Smooth muscle cell (in vitro differentiated cells): ENCODE results near the gene STAP2. TPM values are rescaled to one million over a fixed set of nuclear protein-coding genes. Genes with fewer than 3 reads are reported as not detected.

Source experiments
- DNase-seq: peaks from one replicate; lab custom pipeline; 2025; ENCODE audit not compliant: unreplicated experiment; lab: John Stamatoyannopoulos, UW
- H2AFZ ChIP-seq: fragments of 200-600 bp; sonication (generic); 2 replicates; pipeline ENCODE4 v1.6.0; 2016; ENCODE audit warnings: antibody characterized with exemption, low read depth, mild to moderate bottlenecking
- H3F3A ChIP-seq: fragments of 200-600 bp; sonication (generic); 2 replicates; pipeline ENCODE4 v1.6.0; 2017; ENCODE audit warnings: antibody characterized with exemption, low read depth
- H3K27ac ChIP-seq: fragments of 200-600 bp; sonication (generic); 2 replicates; pipeline ENCODE4 v1.5.1; 2016; ENCODE audit warnings: low read depth, mild to moderate bottlenecking
- H3K27me3 ChIP-seq: fragments of 200-600 bp; sonication (generic); 2 replicates; pipeline ENCODE4 v1.6.1; 2016; ENCODE audit warnings: low read depth, mild to moderate bottlenecking
- H3K36me3 ChIP-seq: fragments of 200-600 bp; sonication (generic); 2 replicates; pipeline ENCODE4 v1.5.1; 2016; ENCODE audit warnings: low read depth
- H3K4me1 ChIP-seq: fragments of 200-600 bp; sonication (generic); 2 replicates; pipeline ENCODE4 v1.5.1; 2016; ENCODE audit warnings: low read depth
- H3K4me2 ChIP-seq: fragments of 200-600 bp; sonication (generic); 2 replicates; pipeline ENCODE4 v1.6.0; 2016; ENCODE audit warnings: mild to moderate bottlenecking
- H3K4me3 ChIP-seq: fragments of 200-600 bp; sonication (generic); 2 replicates; pipeline ENCODE4 v1.5.1; 2016; ENCODE audit warnings: mild to moderate bottlenecking
- H3K79me2 ChIP-seq: fragments of 200-600 bp; sonication (generic); 2 replicates; pipeline ENCODE4 v1.6.0; 2016; ENCODE audit warnings: low read depth, mild to moderate bottlenecking
- H3K9ac ChIP-seq: fragments of 200-600 bp; sonication (generic); 2 replicates; pipeline ENCODE4 v1.6.0; 2016; ENCODE audit warnings: low read depth
- H3K9me3 ChIP-seq: fragments of 200-600 bp; sonication (generic); replicated peaks from 2 replicates; pipeline ENCODE4 v1.5.1; 2016; ENCODE audit warnings: low read depth
- H4K20me1 ChIP-seq: fragments of 200-600 bp; sonication (generic); 2 replicates; pipeline ENCODE4 v1.6.0; 2016; ENCODE audit warnings: low read depth
- whole genome bisulfite sequencing: methylation state at CpG from one replicate; pipeline ENCODE4 v1.1.7; 2016; ENCODE audit warnings: low lambda C conversion rate; 5-methylcytosine and 5-hydroxymethylcytosine counted together
- polyA plus RNA-seq: library from polyadenylated mRNA; unstranded; fragments of >200 nt; fragmentation: Nextera tagmentation; extraction: Ambion mirVana; gene quantifications from 2 replicates; pipeline ENCODE4 v1.2.1, GENCODE V29; 2016
- total RNA-seq: library from RNA; depleted of rRNA; stranded (reverse); fragments of >200 nt; gene quantifications from 2 replicates; pipeline ENCODE4 v1.2.3, GENCODE V29; 2014
- TF ChIP-seq, protein P1 (sequence below): fragments of 200-600 bp; sonication (generic); IDR thresholded peaks from 2 replicates; pipeline ENCODE4 v1.5.1; 2017; ENCODE audit warnings: borderline replicate concordance, mild to moderate bottlenecking, antibody characterized with exemption; ENCODE audit not compliant: insufficient read depth, poor library complexity, severe bottlenecking

The STAP2 gene
- total and polyA plus RNA-seq, 2 experiments from 2014 or later, result 8.3 to 10.7 TPM

DNA sequence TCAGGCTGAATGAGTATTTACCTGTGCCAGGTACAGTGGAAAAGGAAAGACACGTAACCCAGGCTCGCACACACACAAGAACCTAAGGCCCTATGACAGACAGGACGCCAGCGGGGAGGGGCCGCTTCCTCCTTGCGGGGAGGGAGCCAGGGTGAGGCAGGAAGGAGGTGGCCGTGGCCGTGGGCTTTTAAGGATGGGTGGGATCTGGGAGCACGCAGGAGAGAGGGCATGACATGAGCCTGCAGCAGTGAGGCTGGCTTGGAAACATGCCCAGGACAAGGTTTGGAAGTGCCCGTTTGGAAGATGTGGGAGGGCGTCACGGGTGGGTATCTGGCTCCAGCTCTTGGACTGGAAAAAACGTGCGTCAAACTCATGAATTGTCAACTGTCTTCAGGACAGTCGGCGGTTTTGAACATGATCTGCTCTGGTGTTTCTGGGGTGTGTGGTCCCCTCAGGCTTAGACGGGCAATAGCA, 41.7 kb upstream of the STAP2 start:
- Histone ChIP-seq H3K27me3 (no peaks in the 10 kb centered on the region), H3F3A (peaks cover 30% of the 10 kb centered on the region), H3K27ac (no peak overlapping the region), H4K20me1 (peaks cover 96% of the 10 kb centered on the region), H3K9ac (no peak overlapping the region), H3K9me3 (no peaks in the 10 kb centered on the region), H3K4me3 (no peak overlapping the region), H3K4me1 (peaks cover 23% of the 10 kb centered on the region), H3K79me2 (peaks cover 88% of the 10 kb centered on the region), H2AFZ (no peak overlapping the region), H3K36me3 (no peaks in the 10 kb centered on the region), H3K4me2 (no peak overlapping the region)
- 78% methylated on average over 17 of the region's 17 CpGs for WGBS
- TF ChIP-seq, protein P1, sequence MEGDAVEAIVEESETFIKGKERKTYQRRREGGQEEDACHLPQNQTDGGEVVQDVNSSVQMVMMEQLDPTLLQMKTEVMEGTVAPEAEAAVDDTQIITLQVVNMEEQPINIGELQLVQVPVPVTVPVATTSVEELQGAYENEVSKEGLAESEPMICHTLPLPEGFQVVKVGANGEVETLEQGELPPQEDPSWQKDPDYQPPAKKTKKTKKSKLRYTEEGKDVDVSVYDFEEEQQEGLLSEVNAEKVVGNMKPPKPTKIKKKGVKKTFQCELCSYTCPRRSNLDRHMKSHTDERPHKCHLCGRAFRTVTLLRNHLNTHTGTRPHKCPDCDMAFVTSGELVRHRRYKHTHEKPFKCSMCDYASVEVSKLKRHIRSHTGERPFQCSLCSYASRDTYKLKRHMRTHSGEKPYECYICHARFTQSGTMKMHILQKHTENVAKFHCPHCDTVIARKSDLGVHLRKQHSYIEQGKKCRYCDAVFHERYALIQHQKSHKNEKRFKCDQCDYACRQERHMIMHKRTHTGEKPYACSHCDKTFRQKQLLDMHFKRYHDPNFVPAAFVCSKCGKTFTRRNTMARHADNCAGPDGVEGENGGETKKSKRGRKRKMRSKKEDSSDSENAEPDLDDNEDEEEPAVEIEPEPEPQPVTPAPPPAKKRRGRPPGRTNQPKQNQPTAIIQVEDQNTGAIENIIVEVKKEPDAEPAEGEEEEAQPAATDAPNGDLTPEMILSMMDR, result no peak
- no peak for DNase-seq

DNA sequence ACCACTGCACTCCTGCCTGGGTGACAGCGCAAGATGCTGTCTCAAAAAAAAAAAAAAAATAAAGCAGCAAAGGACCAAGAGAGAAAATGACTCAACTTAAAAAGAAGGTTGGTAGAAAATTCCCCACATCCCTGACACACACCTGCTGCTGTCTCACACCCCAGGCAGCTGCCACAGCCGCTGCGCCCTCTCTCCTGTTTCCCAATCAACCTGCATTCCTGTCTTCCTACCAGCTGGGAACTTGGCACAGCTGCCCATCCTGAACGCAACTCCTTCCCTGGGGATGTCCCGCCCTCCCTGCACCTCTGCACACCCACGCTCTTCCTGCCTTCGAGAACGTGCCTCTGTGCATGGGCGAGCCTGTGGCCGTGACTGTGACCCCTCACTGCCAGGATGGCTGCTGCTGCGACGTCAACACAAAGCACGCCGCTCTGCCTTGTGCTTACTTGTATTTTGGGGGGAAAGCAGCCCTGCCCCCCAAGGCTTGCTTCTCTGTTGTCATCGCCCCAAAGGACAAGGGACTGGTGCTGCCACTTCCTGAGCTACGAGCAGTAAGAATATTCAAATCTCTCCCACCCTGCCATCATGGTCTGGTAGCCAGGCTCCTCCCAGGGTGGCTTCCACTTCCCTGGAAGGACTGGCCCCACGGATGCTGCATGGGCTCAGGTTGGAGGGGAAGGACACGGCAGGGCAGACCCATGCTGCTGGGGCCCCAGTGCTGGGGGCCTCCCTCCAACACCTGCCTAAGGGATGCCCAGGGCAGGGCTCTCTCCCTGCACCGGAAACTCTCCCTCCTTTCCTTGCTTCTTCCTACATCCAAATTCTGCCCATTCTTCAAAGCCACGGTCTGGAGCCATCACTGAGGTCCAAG, 41.0 kb upstream of the STAP2 start:
- TF ChIP-seq, protein P1, result no peak
- DNase-seq, result no peak
- 77% methylated on average over 19 of the region's 20 CpGs for WGBS
- H3K27me3 ChIP-seq, result no peaks in the 10 kb centered on the region
- H2AFZ ChIP-seq, result no peak overlapping the region
- peaks cover 31% of the 10 kb centered on the region for H3F3A ChIP-seq
- H3K4me3 ChIP-seq, result no peak overlapping the region
- H3K9me3 ChIP-seq, result no peaks in the 10 kb centered on the region
- no peaks in the 10 kb centered on the region for H3K36me3 ChIP-seq
- peaks cover 26% of the 10 kb centered on the region for H3K4me1 ChIP-seq
- H3K4me2 ChIP-seq, result no peak overlapping the region
- H3K79me2 ChIP-seq, result peaks cover 81% of the 10 kb centered on the region
- H3K9ac ChIP-seq, result no peak overlapping the region
- peaks cover 96% of the 10 kb centered on the region for H4K20me1 ChIP-seq
- H3K27ac ChIP-seq, result no peak overlapping the region

DNA sequence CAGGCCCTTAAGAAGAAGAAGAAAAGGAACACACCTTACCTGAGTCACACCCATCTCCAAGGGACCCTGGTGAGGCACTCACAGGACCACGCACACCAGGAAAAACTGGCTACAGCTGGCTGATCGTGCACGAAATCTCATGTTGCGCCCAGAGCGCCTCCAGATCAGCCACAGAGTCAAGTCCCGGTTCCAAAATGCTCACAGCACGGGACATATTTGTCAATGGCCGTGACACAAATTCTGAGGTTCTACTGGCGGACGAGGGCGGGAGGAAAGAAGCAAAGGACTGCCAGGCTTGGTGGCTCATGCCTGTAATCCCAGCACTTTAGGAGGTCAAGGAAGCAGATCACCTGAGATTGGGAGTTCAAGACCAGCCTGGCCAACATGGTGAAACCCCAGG, 40.3 kb upstream of the STAP2 start:
- Histone ChIP-seq H3K4me2 (no peak overlapping the region), H3K27ac (no peak overlapping the region), H3K79me2 (peaks cover 74% of the 10 kb centered on the region), H3F3A (peaks cover 28% of the 10 kb centered on the region), H3K36me3 (no peaks in the 10 kb centered on the region), H4K20me1 (peaks cover 96% of the 10 kb centered on the region), H3K9ac (no peak overlapping the region), H2AFZ (no peak overlapping the region), H3K4me3 (no peak overlapping the region), H3K4me1 (peaks cover 32% of the 10 kb centered on the region), H3K27me3 (no peaks in the 10 kb centered on the region), H3K9me3 (no peaks in the 10 kb centered on the region)
- 93% methylated on average over 11 of the region's 11 CpGs for WGBS
- TF ChIP-seq, protein P1, result no peak
- no peak for DNase-seq
